Muscle of back (tissue), 11 donors: ENCODE data around the gene SIAH3. TPM values are rescaled to one million over a fixed set of nuclear protein-coding genes. Genes with fewer than 3 reads are reported as not detected.

ENCODE experiments used
- DNase-seq, 3 donors: peaks; one replicate each; pipeline versions ENCODE4 v3.0.0 to v3.0.0-alpha.2; 2013
- polyA plus RNA-seq, 10 donors: library from polyadenylated mRNA; unstranded; fragments of 120-200 nt; gene quantifications; one replicate each; pipeline ENCODE4 v1.2.1, GENCODE V29; 2013; ENCODE audit not compliant: insufficient read length in 10 of 10

Gene SIAH3
- polyA plus RNA-seq, 10 donors = 0.05 to 0.42 (median 0.09) TPM

- no peak for DNase-seq
These were observed 28.0 kb downstream of the SIAH3 start for GRCh38 chr13:45823583-45823982.

GRCh38 chr13:45821811-45822210, 29.7 kb downstream of the SIAH3 start:
- DNase-seq = no peak

GRCh38 chr13:45820106-45820838, 31.3 kb downstream of the SIAH3 start:
- no peak for DNase-seq

GRCh38 chr13:45817833-45818232, 33.7 kb downstream of the SIAH3 start:
- no peak for DNase-seq

GRCh38 chr13:45816427-45816826, 35.1 kb downstream of the SIAH3 start:
- no peak for DNase-seq

GRCh38 chr13:45812695-45813372, 38.7 kb downstream of the SIAH3 start:
- DNase-seq = no peak

GRCh38 chr13:45811891-45812694, 39.5 kb downstream of the SIAH3 start:
- DNase-seq = no peak

- DNase-seq = no peak
These were observed 41.7 kb downstream of the SIAH3 start for GRCh38 chr13:45809801-45810394.

GRCh38 chr13:45808925-45809324, 42.6 kb downstream of the SIAH3 start:
- DNase-seq = no peak

- DNase-seq = peak; percentile 9 to 39 (median 30)
These were observed 43.9 kb downstream of the SIAH3 start for GRCh38 chr13:45807520-45808099.

GRCh38 chr13:45800485-45800884, 51.1 kb downstream of the SIAH3 start:
- DNase-seq = no peak

GRCh38 chr13:45799451-45799850, 52.1 kb downstream of the SIAH3 start:
- DNase-seq = peak in 2 of 3 donors; percentile 31 to 34

GRCh38 chr13:45798851-45799250, 52.7 kb downstream of the SIAH3 start:
- no peak for DNase-seq

GRCh38 chr13:45796426-45797235, 54.9 kb downstream of the SIAH3 start:
- DNase-seq = no peak

- DNase-seq = no peak
These were observed 58.7 kb downstream of the SIAH3 start for GRCh38 chr13:45792827-45793303.

GRCh38 chr13:45788011-45788410, 63.5 kb downstream of the SIAH3 start:
- DNase-seq = no peak

GRCh38 chr13:45787346-45787745, 64.2 kb downstream of the SIAH3 start:
- DNase-seq = no peak

- no peak for DNase-seq
These were observed 65.1 kb downstream of the SIAH3 start for GRCh38 chr13:45786293-45786920.

- DNase-seq = no peak
These were observed 66.5 kb downstream of the SIAH3 start for GRCh38 chr13:45784755-45785675.
